GM21619 (cell line): Measurements from ENCODE around the gene SLC10A7.

ENCODE experiments used
- ATAC-seq: cut with Tn5 transposase; IDR thresholded peaks from one replicate; pipeline ENCODE4 v1.9.1; 2021; ENCODE audit not compliant: unreplicated experiment

Gene SLC10A7

DNA sequence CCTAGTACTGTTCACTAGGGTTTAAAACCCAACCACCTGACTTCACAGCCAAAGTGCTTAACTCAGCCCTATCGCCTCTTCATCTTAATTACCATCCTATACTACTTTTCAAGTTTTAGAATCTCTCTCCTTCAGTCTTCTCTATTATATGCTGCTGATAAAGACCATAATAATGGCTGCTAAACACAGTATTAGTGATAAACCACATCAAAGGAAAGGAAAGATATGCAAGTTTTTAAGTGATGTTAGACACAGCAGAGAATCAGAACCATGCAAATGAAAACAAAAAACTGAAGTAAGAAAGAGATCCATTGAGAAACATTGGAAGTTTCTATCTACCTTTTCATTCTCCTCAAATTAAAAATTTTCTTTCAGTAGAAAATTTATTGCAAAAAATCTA, 206.6 kb downstream of the SLC10A7 start:
- ATAC-seq, result no peak

DNA sequence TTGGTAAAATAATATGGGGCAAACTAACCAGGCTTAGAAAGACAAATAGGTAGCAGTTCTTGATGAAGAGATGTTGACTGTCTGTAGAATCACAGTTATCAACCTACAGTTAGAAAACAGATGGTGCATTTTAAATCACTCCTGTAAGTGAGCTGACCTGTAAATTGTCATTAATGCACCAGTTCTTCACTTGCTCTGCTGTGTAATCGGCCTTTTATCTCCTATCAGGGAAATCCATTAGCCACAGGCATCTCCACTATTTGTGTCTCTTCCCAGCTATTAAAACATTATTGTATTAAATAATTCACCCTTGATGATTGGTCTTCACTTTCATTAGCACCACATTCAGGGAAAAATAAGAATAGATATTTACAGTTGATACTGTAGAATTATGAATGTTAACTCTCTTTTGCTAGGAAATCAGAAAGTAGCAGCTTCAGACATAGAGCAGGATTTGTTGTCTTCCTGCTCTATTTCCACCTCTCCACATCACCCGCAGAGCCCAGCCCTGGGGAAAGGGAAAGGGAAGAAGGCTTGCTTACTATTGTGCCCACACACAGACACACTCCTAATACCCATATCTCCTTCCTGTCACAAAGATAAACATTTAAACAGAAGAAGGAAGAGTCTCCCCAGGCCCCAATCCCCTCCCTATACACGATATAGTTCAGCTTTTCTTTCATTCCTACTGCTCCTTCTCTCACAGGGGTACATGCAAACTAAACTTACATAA, 210.3 kb downstream of the SLC10A7 start:
- ATAC-seq, result no peak

GRCh38 chr4:146310319-146311021, 211.3 kb downstream of the SLC10A7 start:
- ATAC-seq, result peak; percentile 95

GRCh38 chr4:146308951-146309350, 212.8 kb downstream of the SLC10A7 start:
- ATAC-seq, result no peak

DNA sequence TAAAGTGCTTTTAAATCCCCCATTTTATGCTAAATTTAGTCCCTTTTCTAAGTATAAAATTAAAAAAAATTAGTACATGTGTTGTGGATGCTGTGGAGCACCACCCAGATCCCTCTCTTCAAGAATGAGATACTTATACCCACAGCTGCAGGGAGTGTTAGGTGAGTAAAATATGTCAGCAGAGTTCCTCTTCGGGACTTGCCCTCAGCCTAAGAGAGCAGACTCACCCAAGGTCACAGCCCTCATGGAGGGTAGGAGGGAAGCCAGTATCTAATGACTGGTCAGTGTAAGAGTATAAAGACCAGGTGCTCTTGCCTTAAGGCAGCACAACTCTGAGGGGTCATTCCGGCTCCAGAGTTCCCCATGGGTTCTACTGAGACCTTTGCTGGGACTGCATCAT, 218.9 kb downstream of the SLC10A7 start:
- ATAC-seq, result no peak

DNA sequence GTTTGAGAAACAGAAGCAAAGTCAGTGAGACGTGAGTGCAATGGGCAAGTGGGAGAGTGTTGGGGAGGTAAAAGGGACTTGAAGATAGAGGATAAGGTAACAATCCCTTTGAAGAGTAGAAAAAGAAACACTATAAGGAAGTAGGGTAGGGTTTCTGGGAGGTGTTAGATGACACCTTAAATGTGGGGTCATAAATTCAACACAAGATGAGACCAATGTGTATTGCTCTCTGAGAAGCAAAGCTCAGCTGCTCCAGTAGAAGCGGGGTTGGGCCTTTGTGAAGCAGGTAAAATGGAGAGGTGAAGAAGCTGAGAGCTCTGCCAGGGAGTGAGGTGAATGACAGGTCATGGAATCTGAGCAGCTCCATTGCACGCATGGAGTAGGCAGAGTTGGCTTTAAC, 222.1 kb downstream of the SLC10A7 start:
- ATAC-seq, result no peak

DNA sequence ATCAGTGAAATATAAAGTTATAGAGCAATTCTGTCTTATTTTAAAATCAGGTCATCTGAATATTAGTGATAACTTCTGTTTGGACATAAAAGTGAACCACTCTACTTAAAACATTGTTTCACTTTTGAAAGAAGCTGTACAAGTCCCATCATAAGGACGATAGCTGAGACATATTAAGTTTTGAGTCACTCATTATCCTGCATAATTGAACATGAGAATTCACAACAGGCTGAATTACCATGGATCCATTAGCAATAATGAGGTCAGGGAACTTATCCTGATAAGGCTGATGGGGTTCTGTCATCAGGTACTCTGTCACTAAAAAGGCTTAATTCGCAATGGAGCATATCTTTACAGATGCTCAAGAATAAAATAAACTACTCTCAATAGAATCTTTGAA, 227.0 kb downstream of the SLC10A7 start:
- ATAC-seq, result no peak

DNA sequence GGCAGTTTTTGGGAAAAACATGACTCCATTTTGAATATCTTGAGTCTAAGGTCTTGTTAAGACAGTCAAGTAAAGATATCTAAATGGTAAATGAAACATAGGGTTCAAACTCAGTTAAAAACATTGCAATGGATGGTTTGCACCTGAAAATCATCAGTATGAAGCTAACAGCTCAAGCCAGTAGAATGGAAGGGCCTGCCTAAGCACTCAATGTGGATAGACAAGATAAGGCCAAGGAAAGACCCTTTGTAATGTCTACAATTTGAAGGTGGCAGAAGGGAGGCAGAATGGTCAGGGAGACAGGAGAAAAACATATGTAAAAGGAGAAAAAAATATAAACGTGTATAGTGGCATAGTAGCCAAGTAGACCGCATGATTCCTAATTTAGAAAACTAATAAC, 229.2 kb downstream of the SLC10A7 start:
- ATAC-seq, result no peak

- no peak for ATAC-seq
Observed at GRCh38 chr4:146291313-146291712, 230.4 kb downstream of the SLC10A7 start.

DNA sequence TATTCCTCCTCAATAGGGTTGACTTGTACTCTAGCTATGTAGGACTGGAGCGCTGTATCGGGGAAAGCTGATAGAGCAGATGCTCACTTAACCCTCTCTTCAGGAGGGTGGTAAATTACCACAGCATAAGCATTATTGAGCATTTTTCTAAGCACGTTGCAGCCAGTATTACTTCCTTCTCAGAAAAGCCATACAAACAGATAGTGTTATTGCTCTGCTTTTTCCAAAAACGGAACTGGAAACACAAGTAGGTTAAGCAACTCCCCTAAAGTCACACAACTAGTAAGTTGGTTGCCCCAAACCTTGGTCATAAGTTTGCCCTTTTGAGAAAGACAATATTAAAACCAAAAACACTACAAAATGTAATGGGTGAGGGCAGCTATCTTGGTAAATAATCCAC, 233.5 kb downstream of the SLC10A7 start:
- ATAC-seq, result no peak

DNA sequence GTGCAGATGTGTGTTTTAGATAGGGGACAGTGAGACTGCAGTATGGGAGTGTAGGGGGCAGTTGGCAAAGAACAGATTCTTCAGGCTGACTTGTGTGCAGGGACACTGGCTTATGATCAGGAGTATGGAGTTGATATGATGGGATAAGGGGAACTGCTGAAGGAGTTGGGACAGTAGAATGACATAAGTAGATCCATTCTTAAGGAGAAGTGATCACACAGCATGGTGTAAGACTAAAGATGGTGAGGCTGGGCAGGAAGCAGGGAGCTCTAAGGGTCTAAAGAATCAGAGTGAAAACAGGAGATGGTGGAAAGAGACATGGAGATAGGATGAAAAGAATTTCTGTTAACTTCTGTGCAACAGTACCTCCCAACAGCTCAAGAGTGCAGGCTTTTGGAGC, 236.7 kb downstream of the SLC10A7 start:
- ATAC-seq, result no peak

- ATAC-seq, result no peak
Observed at GRCh38 chr4:146283758-146284651, 237.7 kb downstream of the SLC10A7 start.

GRCh38 chr4:146282657-146283056, 239.1 kb downstream of the SLC10A7 start:
- ATAC-seq, result no peak

DNA sequence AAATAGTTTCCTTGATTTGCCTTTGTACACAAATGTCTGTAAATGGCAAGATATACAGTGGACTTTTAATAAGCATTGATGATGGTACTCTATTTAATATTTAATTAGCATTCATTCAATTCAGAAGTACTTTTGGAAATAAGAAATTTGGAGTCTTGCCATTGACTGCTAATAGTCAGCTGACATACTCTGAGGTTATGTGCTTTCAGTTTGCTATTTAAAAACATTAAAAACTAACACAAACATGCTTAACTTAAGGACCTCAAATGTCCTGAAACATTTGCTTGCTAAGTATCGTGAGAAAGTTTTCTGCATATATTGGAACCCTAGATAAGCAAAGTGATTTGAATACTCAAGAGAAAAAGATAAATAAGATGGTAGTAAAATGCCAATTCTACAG, 242.8 kb downstream of the SLC10A7 start:
- ATAC-seq, result no peak

GRCh38 chr4:146275370-146275769, 246.4 kb downstream of the SLC10A7 start:
- no peak for ATAC-seq

DNA sequence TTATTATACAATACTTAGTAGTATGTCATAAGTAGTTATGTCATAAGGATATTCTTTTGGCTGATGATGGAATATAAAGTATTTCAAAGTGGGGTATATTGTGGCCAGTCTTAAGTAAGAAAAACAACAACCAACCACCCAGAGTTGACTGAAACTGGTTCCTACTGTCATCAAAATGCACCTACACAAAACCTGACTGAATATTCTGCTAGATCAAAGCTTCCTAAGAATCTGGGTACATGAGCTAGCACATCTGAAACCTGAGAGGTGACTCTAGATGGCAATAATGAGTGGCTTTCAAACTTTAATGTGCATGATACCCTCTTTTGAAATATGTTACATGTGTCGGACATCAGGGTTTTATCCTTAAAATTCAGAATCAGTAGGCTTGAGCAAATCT, 247.0 kb downstream of the SLC10A7 start:
- ATAC-seq, result no peak

- ATAC-seq, result peak; percentile 54
Observed at GRCh38 chr4:146273204-146273901, 248.4 kb downstream of the SLC10A7 start.

GRCh38 chr4:146271466-146271865, 250.3 kb downstream of the SLC10A7 start:
- no peak for ATAC-seq

- peak; percentile 57 for ATAC-seq
Observed at GRCh38 chr4:146269228-146269653, 252.5 kb downstream of the SLC10A7 start.

DNA sequence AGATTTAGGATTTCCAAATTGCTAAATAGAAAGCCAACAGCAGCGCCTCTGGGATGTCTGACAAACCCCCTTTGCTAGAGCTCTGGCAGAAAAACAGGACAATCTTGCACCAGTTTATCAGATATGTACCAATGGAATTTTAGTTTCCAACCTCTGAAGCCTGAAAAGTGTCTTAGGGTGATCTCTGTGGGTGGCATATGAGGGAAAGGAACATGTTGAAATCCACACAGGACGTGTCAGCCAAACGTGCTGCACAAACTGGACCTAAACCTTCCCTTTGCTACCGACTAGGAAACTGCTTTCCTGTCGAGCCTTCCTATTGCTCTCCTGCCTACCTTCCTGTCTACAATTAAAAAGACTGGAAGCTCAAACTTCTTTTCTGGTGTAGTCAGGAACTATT, 253.9 kb downstream of the SLC10A7 start:
- ATAC-seq, result no peak

GRCh38 chr4:146265950-146266490, 255.7 kb downstream of the SLC10A7 start:
- ATAC-seq, result no peak
